PC-3 (cell line): ENCODE measurements around the gene TAF4. TPM values are rescaled to one million over a fixed set of nuclear protein-coding genes. Genes with fewer than 3 reads are reported as not detected.
"Not testable (repeated sequence)": the region's sequence is repeated elsewhere in the genome, so short reads cannot be mapped to it uniquely, and the experiment has no call there.

Experiments used
- ATAC-seq: fragments of 200-7000 bp; cut with Tn5 transposase; 2 replicates; pipeline ENCODE4 v1.9.1; 2020; ENCODE audit warnings: mild to moderate bottlenecking, moderate library complexity
- BruUV-seq: library from RNA; stranded (reverse); fragments of 400-500 nt; replicated peaks from 2 replicates; lab custom pipeline; 2021; lab: Mats Ljungman, UMichigan
- CTCF ChIA-PET: fragments of 300-600 bp; sonication (Branson Sonifier 250); formaldehyde crosslinking; loops from one replicate; lab custom pipeline; 2022; ENCODE audit warnings: antibody characterized with exemption; lab: Charles Lee
- POLR2A ChIA-PET: fragments of 300-600 bp; sonication (Branson Sonifier 250); formaldehyde crosslinking; loops from one replicate; lab custom pipeline; 2022; ENCODE audit warnings: antibody characterized with exemption; ENCODE audit not compliant: unreplicated experiment; lab: Charles Lee
- DNase-seq: peaks from one replicate; pipeline ENCODE4 v3.0.0-alpha.2; 2015
- H2AFZ ChIP-seq: fragments of 300-600 bp; sonication (generic); 2 replicates; pipeline ENCODE4 v1.6.0; 2016; ENCODE audit warnings: antibody characterized with exemption, low read length
- H3F3A ChIP-seq: fragments of 300-600 bp; sonication (generic); one replicate; pipeline ENCODE4 v1.6.0; 2017; ENCODE audit warnings: antibody characterized with exemption, low read length, control low read depth, mild to moderate bottlenecking; ENCODE audit not compliant: unreplicated experiment
- H3K27ac ChIP-seq: fragments of 300-600 bp; sonication (generic); 2 replicates; pipeline ENCODE4 v1.5.1; 2016; ENCODE audit warnings: mild to moderate bottlenecking, low read length
- H3K27me3 ChIP-seq: fragments of 300-600 bp; sonication (generic); 2 replicates; pipeline ENCODE4 v1.6.1; 2016; ENCODE audit warnings: low read length, mixed read lengths
- H3K36me3 ChIP-seq: fragments of 300-600 bp; sonication (generic); 2 replicates; pipeline ENCODE4 v1.6.1; 2016; ENCODE audit warnings: low read depth, mixed run types, low read length, mixed read lengths
- H3K4me1 ChIP-seq: fragments of 300-600 bp; sonication (generic); 2 replicates; pipeline ENCODE4 v1.5.1; 2016; ENCODE audit warnings: low read length; ENCODE audit not compliant: insufficient read depth
- H3K4me2 ChIP-seq: fragments of 300-600 bp; sonication (generic); 2 replicates; pipeline ENCODE4 v1.6.0; 2016; ENCODE audit warnings: low read length
- H3K4me3 ChIP-seq: fragments of 300-600 bp; sonication (generic); 2 replicates; pipeline ENCODE4 v1.5.1; 2016; ENCODE audit warnings: mild to moderate bottlenecking, low read length, mixed read lengths
- H3K79me2 ChIP-seq: fragments of 300-600 bp; sonication (generic); 2 replicates; pipeline ENCODE4 v1.6.1; 2017; ENCODE audit warnings: low read length, mixed read lengths
- H3K9ac ChIP-seq: fragments of 300-600 bp; sonication (generic); 2 replicates; pipeline ENCODE4 v1.6.0; 2016; ENCODE audit warnings: mild to moderate bottlenecking, low read length
- H3K9me2 ChIP-seq: fragments of 300-600 bp; sonication (generic); replicated peaks from 2 replicates; pipeline ENCODE4 v1.6.1; 2016; ENCODE audit warnings: mixed run types, low read length, mixed read lengths
- H3K9me3 ChIP-seq: fragments of 300-600 bp; sonication (generic); 2 replicates; pipeline ENCODE4 v1.6.1; 2016; ENCODE audit warnings: low read length, mixed read lengths
- H4K20me1 ChIP-seq: fragments of 300-600 bp; sonication (generic); 2 replicates; pipeline ENCODE4 v1.6.1; 2016; ENCODE audit warnings: low read length, mixed read lengths
- CTCF ChIP-seq: fragments of 300-600 bp; sonication (generic); conservative IDR thresholded peaks from 2 replicates; pipeline ENCODE4 v1.5.1; 2017; ENCODE audit warnings: antibody characterized with exemption, low read depth, mild to moderate bottlenecking, low read length
- EZH2 ChIP-seq: fragments of 300-600 bp; sonication (generic); IDR thresholded peaks from one replicate; pipeline ENCODE4 v1.6.1; 2017; ENCODE audit warnings: antibody characterized with exemption, mild to moderate bottlenecking, low read length; ENCODE audit not compliant: unreplicated experiment
- EZH2phosphoT487 ChIP-seq: fragments of 300-600 bp; sonication (generic); IDR thresholded peaks from 2 replicates; pipeline ENCODE4 v1.6.1; 2018; ENCODE audit warnings: mild to moderate bottlenecking, antibody characterized with exemption, low read length, borderline replicate concordance
- intact Hi-C: fragments of 100-400 bp; cut with micrococcal nuclease; formaldehyde crosslinking; loops from 2 replicates; pipeline ENCODE4 v1.9.0; 2023
- total RNA-seq: library from RNA; depleted of rRNA; stranded (reverse); fragments of >200 nt; gene quantifications from 2 replicates; pipeline ENCODE4 v1.2.3, GENCODE V29; 2014

TAF4 gene
- total RNA-seq, 1 experiment from 2014 or later, result 9.6 TPM

GRCh38 chr20:61982951-61983315, 82.7 kb downstream of the TAF4 start:
- no peaks in the 10 kb centered on the region for H3K27me3 ChIP-seq
- no peak for TF ChIP-seq CTCF
- ChIA-PET CTCF (no interaction called here), POLR2A (no interaction called here)
- H3K79me2 ChIP-seq, result no peaks in the 10 kb centered on the region
- no peaks in the 10 kb centered on the region for H3K36me3 ChIP-seq
- H3K9me3 ChIP-seq, result no peaks in the 10 kb centered on the region
- no peaks in the 10 kb centered on the region for H3K9me2 ChIP-seq
- no peak overlapping the region for H3K4me3 ChIP-seq
- H3F3A ChIP-seq, result no peaks in the 10 kb centered on the region
- H3K4me1 ChIP-seq, result no peaks in the 10 kb centered on the region
- no peaks in the 10 kb centered on the region for H4K20me1 ChIP-seq
- H3K9ac ChIP-seq, result no peak overlapping the region
- no peak overlapping the region for H3K27ac ChIP-seq
- ATAC-seq, result no peak
- BruUV-seq, result no TSS peak
- no peak for DNase-seq
- H3K4me2 ChIP-seq, result no peak overlapping the region
- intact Hi-C loops, result no loop called here
- no peak overlapping the region for H2AFZ ChIP-seq

GRCh38 chr20:61982191-61982950, 83.3 kb downstream of the TAF4 start:
- DNase-seq, result no peak
- BruUV-seq, result no TSS peak
- H4K20me1 ChIP-seq, result no peaks in the 10 kb centered on the region

GRCh38 chr20:61981691-61982090, 84.0 kb downstream of the TAF4 start:
- H3K27ac ChIP-seq, H3K9me2 ChIP-seq, H3K36me3 ChIP-seq, H3K4me1 ChIP-seq, H3K79me2 ChIP-seq, POLR2A ChIA-PET, H3K9ac ChIP-seq, H4K20me1 ChIP-seq, DNase-seq, H3F3A ChIP-seq, H3K27me3 ChIP-seq, BruUV-seq, H3K9me3 ChIP-seq, intact Hi-C loops, CTCF ChIA-PET, H2AFZ ChIP-seq, H3K4me2 ChIP-seq, H3K4me3 ChIP-seq, ATAC-seq: not testable (repeated sequence)

More at GRCh38 chr20:61982191-61982950, 83.3 kb downstream of the TAF4 start:
- no peaks in the 10 kb centered on the region for H3K27me3 ChIP-seq
- no peak overlapping the region for H2AFZ ChIP-seq
- intact Hi-C loops, result no loop called here
- no peak overlapping the region for H3K27ac ChIP-seq
- POLR2A ChIA-PET, result no interaction called here
- H3K9ac ChIP-seq, result no peak overlapping the region
- no peaks in the 10 kb centered on the region for H3F3A ChIP-seq
- H3K4me3 ChIP-seq, result no peak overlapping the region
- TF ChIP-seq EZH2phosphoT487, result no peak
- TF ChIP-seq EZH2, result no peak
- no peak for TF ChIP-seq CTCF
- H3K4me2 ChIP-seq, result no peak overlapping the region
- no peak for ATAC-seq
- no peaks in the 10 kb centered on the region for H3K4me1 ChIP-seq
- H3K9me3 ChIP-seq, result no peaks in the 10 kb centered on the region
- CTCF ChIA-PET, result no interaction called here
- no peaks in the 10 kb centered on the region for H3K9me2 ChIP-seq
- no peaks in the 10 kb centered on the region for H3K79me2 ChIP-seq
- no peaks in the 10 kb centered on the region for H3K36me3 ChIP-seq
